Stimulated activated CD4-positive, alpha-beta T cell treated with anti-CD3 and anti-CD28 coated beads, Interleukin-4, amount 100 ng/mL, for 4 hours (primary cell): ENCODE data around the gene RGS12.
"Not testable (repeated sequence)": the region's sequence is repeated elsewhere in the genome, so short reads cannot be mapped to it uniquely, and the experiment has no call there.

Experiments
- DNase-seq, 2 experiments: peaks; one replicate each; pipeline ENCODE4 v3.0.0-alpha.2; 2020

RGS12 gene

GRCh38 chr4:3299976-3300671 lies 7.3 kb downstream of the RGS12 start:
- DNase-seq: no peak

- not testable (repeated sequence) for DNase-seq
These were observed 8.1 kb downstream of the RGS12 start for GRCh38 chr4:3300882-3301281.

- DNase-seq: no peak
These were observed 8.8 kb downstream of the RGS12 start for GRCh38 chr4:3301450-3302172.

DNA sequence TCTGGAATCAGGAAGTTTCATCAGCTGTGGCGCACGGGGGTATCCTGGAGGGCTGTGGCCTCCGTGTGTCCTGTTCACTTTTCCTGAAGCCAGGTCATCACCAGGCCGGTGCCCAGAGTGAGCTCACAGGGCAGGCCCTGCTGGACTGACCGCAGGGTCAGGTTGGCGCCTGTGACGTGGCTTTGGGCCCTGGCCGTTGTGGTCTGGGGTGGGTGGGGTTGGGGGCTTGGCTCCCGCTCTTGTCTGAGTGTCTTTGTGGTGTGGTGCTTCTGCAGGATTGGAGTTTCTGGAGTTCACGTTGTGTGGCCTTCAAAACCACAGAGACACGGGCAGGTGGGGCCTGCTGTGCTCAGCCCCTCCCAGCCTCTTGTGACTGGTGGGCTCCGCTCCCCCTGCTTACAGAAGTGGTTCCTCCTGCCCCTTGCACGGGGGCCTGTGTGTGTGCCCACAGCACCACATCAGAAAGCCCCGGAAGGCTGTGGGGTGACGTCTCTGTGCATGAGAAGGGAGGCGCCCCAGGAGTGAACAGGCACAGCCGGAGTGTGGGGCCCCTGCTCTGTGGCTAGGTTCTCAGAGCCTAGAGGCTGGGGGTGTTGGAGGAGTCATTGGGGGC lies 9.5 kb downstream of the RGS12 start:
- peak; percentile 44 to 61 for DNase-seq

- no peak for DNase-seq
These were observed 10.2 kb downstream of the RGS12 start for GRCh38 chr4:3302786-3303564.

GRCh38 chr4:3303565-3303824 lies 10.7 kb downstream of the RGS12 start:
- DNase-seq: no peak

DNA sequence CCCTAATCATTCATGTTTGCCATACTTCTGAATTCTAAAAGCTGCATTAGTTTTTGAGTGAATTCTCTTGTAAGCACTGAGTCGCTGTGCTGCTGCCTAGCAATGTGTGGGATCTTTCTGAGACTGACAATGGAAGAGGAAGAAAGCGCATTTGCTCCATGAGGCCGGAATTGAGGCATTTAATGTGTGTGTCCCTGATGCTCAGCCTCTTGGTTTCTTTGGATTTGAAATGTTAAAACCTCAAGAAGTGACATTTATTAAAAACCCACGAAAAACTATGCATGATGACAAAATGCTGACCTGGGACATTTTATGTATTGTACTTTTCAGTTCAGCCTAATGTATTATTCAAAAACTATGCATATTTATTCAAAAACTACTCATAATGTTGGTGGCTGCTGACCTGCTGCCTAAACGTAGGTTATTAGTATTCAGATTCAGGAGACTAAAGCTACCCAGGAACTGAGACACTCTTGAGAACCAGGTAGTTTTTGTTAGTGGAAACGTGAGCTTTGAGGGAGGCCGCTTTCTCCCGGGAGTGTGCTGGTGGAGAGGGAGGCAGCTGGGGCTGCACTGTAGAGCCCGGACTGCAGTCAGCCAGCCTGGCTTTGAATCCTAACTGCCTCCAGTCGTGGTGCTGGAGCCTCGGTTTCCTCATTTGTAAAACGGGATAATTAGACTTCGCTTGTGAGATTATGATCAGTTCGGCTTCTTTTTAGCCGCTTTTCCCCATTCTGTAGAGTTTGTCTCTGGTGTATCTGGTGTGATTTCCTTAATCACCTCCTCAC lies 11.3 kb downstream of the RGS12 start:
- no peak for DNase-seq

DNA sequence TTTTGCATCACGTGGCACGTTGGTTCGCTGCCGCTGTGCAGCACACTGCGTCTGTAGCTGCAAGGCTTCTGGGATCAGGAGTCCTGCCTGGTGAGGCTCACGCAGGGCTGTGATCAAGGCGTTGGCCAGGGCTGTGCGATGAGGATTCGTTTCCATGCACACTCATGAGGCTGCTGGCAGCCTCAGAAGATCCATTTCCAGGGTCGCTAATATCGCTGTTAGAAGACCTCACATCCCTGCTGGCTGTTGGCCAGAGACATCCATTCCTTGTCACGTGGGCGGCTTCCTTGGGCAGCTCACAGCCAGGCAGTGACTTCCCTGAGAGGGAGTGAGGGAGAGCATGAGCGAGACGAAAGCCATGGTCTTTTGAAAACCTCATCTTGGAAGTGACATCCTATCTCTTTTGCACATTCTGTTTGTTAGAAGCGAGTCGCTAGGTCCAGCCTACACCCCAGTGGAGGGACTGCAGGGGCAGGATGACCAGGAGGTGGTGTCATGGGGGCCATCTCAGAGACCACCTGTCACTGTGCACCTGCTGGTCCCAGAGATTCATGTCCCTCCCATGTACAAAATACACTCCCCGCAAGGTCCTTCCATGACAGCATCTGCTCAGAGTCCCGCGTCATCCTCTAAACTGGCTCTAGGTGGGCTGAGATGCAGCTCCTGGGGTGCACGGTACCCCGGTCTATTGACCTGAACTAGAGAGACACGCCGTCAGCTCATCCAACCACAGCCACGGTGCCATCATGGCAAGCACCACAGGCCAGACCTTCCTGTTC lies 12.2 kb downstream of the RGS12 start:
- no peak for DNase-seq

DNA sequence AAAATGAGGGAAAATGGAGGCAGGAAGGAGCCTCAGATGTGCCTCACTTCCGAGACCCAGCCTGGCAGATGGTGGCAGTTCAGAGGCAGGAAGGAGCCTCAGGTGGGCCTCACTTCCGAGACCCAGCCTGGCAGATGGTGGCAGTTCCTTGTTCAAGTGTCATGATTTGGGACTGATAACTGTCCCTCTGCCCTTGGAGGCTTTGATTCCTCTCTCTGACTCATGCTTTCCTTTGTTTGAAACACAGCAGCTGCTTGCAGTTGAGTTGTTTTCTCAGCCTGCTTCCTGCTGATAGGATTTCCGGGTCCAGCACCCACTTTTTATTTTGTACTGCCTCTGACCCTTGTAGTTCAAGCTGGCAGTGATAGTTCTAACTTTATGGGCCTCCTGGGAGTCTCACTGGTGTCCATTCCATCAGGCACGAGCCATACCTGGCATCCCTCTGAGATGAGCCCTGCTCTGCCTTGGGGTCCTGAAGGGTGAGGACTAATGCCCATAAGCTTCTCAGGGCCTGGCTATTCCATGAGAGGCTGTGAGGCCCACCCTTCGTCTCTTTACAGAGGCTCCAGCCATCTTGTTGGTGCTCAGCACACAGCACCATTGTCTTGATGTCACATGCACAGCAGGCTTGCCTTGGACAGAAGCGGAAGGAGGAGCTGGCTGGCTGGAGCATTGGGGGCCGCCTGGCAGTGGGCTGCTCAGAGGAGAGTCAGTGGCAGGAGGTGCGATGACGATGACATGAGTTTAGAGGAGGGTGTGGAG lies 13.0 kb downstream of the RGS12 start:
- DNase-seq: no peak

DNA sequence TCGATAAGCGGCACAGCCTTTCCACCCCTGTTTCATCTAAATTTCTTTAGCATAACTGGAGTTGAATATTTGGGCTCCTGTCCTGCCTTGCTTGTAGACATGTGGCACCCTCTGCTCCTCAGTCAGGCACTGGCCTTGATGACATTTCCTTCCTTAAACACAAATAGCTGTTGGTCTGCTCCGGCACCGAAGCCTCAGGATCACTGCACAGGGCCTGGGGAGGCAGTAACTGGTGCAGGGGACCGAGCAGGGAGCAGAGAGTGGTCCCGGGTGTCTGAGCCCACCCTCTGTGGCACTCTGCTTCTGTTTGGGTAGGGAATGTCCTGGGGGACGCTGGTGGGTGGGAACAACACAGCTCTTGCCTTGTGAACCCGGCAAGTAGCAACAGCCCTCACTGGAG lies 13.6 kb downstream of the RGS12 start:
- no peak for DNase-seq

GRCh38 chr4:3307060-3307459 lies 14.2 kb downstream of the RGS12 start:
- no peak for DNase-seq

- no peak for DNase-seq
These were observed 14.7 kb downstream of the RGS12 start for GRCh38 chr4:3307486-3307885.

DNA sequence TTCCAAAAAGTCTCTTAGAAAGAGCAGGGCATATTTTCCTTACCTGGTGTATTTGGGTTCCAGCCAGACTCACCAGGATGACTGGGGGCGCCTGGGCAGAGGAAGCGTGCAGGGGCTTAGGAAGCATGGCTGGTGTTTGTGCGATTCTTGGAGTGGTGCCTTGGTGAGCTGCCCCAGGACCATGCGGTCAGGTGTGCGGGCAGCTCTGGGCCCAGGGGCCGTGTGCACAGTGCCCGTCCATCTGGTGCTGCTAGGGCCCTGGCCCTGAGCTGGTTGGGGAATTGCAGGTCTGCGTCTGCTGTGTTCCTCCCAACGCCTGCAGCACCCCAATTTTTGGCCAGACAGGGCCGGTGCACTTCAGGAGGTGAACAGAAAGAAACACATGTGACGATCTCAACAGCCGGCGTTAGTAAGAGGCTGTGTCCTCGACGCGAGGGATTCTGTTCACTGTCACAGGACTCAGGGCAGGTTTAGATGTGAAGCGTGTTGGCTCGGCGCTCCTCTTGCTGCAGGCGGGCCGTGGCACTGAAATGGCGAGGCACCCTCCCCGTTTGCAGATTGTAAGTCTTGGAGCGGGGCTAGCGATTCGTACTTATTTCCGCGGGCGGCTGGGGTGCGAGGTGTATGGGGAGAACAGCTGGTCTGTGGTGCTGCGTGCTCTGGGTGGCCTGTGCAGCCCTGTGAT lies 15.2 kb downstream of the RGS12 start:
- no peak for DNase-seq

GRCh38 chr4:3308691-3309090 lies 15.9 kb downstream of the RGS12 start:
- DNase-seq: no peak

DNA sequence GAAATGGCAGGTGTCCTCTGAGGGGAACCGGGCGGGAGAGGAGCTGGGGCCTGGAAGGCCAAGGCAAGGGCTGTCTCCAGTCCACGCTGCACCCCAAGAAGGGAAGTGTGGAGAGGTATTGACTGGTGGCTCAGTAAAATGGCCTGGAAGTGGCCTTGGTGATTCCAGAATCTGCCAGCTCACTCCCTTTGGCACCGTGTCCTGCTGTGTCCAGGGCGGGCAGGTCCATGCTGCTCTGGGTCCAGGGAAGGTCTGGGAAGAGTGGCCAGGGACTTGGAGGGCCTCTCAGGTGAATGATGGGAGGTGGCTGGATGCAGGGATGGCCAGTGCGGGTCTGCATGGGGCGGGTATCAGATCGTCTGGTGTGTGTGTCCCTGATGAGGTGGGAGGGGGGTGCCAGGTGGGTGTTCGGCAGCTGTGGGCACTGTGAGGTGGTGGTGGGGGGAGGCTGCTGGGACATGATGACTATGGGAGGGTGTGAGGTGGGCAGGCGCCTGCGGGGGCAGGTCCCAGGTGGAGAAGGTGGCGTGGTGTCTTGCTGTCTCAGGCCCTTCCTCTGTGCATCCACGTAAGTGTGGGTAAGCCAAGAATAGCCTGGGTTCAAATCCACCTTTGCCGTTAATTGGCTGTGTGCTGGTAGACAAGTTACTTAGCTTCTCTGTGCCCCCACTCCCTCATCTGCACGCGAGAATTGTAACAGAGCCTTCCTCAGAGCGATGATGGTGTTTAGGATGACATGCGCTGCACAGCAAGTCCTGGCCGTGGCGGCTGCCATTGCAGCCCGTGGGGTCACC lies 17.7 kb downstream of the RGS12 start:
- no peak for DNase-seq

GRCh38 chr4:3311095-3311372 lies 18.2 kb downstream of the RGS12 start:
- no peak for DNase-seq

DNA sequence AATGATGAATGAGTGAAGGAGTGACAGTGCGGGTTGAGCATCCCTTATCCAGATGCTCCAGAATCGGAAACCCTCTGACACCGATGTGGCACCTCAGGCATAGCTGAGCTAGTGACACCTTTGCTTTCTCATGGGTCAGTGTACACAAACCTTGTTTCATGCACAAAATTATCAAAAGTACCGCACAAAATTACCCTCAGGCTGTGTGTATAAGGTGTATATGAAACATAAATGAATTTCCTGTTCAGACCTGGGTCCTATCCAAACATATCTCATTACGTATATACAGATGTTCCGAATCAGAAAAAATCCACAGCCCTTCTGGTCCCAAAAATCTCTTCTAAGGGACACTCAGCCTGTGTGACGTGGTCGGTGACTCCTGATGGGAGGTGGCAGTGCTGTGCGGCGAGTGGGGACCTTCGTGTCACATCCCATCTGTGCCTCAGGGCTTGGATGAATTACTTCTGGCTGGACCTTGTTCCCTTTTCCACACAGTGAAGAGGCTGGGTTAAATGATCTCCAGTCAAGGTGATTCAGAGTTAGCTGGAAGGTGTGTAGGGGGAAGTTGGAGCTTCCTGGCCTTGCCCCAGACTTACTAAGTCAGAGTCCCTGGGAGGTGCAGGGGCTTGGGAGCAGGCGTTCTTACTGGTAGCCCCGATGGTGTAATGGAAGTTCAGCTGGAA lies 18.8 kb downstream of the RGS12 start:
- no peak for DNase-seq

DNA sequence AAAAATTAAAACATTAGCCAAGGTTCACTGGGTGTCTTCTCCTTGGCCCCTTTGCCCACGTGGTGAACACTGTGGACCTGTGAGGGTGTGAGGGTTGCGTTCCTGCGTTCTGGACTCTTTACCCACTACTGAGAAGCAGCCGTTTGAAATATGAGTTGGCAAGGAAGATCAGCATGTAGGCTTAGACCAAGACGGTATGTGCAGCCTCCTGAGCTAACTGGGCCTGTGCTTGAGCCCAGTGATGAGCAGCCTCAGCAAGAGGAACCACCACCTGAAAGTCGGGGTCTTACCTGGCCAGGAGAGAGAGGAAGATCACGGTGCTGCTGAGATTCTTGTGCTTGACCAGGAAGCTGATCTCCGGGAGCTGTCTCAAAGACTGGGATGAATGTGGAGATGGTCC lies 19.5 kb downstream of the RGS12 start:
- no peak for DNase-seq

DNA sequence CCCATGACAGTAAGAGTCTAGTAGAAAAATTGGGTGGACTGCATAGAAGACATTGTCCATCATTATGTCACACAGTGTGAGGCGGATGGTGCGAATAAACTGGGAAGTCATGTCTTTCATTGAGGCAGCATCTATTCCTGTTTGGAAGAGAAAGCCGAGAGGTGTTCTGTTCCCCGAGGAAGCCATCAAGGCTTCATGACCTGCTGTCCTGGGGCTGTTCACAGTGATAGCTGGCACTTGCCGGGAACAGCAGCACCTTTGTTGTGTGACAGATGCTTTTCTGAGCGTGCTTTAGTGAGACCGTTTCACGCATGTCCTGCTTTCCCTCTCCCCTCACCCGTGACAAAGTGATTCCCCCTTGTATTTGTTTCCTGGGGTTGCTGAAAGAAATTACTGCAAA lies 20.3 kb downstream of the RGS12 start:
- DNase-seq: no peak
